Inferior parietal cortex (tissue), 1 donor: ENCODE results near the gene GALK1.
A peak's percentile ranks its signal among the peaks of the same experiment; 100 is the strongest.

Source experiments
- DNase-seq: peaks from one replicate; pipeline ENCODE4 v3.0.0-alpha.2; 2016; ENCODE audit errors: extremely low spot score

The GALK1 gene

DNA sequence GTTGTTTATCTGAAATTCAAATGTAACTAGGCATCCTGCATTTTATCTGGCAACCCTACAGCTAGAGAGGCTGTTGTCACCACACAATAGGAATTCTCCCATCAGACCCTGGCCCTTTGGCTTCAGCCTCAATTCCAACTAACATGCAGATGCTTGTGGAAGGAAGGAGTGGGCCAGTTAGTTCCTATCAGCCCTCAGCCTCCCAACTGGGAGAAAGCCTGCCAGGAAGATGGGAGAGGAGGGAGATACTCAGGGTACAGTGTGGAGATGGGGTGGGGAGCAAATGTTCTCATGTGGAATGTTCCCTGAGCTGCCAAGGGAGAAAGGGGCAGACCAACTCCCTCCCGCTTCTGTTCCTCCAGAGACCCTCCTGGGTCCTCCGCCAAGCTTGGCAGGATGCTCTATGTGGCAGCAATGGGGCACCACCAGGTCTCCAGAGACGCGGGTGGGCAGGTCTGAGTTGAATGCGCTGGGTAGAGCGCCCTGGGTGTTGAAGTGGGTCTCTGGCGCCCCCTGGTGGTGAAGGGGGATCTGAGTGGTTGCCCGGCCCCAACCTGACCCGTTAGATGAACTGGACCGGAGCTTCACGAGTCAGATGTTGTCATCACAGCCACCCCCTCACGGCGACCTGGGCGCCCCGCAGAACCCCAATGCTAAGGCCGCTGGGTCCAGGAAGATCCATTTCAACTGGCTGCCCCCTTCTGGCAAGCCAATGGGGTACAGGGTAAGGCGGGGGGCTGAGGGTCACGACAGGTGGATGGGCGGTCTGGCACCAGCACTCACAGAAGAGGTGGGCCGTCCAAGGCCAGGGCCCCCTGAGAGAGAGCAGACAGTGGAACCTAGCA, 15.2 kb downstream of the GALK1 start:
- DNase-seq, result peak; percentile 86

DNA sequence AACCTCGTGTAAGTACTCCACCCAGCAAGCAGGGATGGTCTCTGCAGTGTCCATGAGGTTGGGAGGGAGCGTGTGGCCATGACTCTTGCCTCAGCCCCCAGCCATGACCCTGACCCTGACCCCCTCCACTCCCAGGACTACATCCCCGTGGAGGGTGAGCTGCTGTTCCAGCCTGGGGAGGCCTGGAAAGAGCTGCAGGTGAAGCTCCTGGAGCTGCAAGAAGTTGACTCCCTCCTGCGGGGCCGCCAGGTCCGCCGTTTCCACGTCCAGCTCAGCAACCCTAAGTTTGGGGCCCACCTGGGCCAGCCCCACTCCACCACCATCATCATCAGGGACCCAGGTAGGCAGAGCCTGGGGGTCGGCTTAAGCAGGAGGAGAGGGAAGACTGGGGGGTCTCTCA, 16.3 kb downstream of the GALK1 start:
- DNase-seq, result no peak

DNA sequence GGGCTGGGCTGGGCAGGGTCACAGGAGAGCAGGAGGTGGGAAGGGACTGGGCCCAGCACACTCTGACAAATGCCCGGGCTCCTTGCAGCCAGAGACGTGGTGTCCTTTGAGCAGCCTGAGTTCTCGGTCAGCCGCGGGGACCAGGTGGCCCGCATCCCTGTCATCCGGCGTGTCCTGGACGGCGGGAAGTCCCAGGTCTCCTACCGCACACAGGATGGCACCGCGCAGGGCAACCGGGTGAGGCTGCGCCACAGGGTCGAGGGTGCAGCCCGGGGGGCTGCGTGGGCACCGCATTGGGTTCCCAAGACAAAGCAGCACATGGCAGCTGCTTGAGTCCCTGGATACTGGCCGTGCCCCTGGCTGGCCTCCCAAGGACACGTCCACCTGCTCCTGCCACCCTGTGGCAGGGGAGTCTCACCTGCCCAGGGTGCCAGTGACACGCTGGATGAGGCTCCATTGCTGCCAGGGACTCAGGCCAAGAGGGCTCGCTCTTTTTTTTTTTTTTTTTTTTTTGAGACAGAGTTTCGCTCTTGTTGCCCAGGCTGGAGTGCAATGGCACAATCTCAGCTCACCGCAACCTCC, 21.3 kb downstream of the GALK1 start:
- DNase-seq, result no peak

DNA sequence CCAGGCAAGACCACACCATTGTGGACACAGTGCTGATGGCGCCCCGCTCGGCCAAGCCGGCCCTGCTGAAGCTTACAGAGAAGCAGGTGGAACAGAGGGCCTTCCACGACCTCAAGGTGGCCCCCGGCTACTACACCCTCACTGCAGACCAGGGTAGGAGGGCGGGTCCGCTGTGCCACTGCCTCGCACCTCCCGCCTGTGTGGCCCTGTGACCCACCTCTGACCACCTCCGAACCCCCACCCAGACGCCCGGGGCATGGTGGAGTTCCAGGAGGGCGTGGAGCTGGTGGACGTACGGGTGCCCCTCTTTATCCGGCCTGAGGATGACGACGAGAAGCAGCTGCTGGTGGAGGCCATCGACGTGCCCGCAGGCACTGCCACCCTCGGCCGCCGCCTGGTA, 22.7 kb downstream of the GALK1 start:
- no peak for DNase-seq

DNA sequence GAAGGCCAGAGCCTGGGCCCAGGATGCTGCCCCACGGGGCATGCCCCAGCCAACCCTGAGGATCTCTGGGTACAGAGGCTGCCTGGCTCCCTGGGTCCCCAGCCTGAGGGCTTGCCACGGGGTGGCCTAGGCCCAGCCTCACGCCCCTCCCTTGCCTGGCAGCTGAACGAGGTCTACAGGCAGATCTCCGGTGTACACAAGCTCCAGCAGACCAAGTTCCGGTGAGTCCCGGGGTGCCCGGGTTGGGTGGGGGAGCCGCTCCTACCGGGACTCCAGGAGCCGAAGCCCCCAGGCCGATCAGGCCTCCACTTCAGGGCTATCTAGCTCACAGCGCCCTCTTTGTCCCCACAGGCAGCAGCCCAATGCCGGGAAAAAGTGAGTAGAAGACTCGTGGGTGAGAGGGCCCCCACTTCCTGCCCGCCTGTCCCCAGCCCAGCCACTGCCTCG, 24.3 kb downstream of the GALK1 start:
- DNase-seq, result no peak

DNA sequence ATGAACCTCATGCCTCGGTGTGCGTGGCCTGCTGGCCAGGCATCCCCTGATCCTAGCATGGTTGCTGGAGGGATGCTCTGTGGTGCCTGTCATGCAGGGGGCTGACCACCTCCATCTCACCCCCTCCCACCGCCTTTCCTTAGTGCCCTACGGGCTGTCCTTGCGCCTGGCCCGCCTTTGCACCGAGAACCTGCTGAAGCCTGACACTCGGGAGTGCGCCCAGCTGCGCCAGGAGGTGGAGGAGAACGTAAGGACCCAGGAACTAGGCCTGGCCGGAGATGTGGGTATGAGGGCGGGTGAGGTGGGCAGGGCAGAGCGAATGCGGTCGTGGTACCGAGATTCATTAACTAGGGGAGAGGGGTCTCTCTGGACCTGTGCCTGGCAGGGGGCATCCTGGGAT, 24.8 kb downstream of the GALK1 start:
- DNase-seq, result no peak

DNA sequence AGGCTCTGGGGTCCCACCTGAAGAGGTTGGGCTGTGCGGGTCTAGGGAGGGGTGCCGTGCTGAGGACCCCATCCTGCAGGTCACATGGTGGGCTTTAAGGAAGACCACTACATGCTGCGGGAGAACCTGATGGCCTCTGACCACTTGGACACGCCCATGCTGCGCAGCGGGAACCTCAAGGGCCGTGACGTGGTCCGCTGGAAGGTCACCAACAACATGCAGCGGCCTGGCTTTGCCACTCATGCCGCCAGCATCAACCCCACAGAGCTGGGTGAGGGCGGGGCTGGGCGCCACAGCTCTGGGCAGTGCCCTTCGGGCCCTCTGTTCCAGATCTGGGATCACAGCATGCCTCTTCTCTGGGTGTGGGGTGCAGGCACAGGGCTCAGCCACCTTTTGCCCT, 25.2 kb downstream of the GALK1 start:
- DNase-seq, result no peak

DNA sequence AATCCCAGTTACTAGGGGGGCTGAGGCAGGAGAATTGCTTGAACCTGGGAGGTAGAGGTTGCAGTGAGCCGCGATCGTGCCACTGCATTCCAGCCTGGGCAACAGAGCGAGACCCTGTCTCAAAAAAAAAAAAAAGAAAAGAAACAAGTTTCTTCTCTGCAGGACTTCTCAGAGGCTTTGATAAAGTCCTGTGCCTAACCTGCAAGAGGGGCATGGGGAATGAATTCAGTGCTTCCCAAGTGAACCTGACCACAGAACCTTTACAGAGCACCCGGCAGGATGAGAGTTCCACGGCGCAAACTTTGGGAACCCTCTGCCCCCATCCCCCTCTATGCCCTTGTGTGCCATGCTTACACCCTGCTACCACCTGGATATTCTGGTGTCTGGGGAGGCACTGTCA, 25.8 kb downstream of the GALK1 start:
- no peak for DNase-seq

DNA sequence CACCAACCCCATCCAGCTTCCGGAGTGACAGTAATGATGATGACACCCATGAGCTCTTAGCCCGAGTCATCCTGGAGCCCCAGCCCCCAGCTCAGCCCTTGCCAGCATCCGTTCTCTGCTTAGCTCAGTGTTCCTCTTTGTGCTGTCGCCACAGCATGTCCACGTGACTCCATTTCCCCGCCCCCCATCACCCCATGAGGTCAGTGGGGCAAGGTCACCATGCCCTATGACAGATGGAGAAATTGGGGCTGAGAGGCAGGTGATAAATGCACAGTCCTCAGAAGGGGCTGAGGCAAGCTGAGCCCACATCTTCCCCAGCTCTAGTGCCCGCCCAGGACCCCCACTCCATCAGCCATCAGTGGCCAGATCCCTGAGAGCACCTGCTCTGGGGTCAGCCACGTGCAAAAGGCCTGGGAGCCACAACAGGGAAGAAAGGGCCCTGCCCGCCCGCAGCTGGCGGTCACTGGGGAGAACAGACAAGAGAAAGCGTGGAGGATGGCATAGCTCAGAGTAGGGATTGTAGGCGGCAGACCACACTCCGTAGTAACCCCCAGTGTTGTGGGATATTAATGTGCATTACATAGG, 26.7 kb downstream of the GALK1 start:
- DNase-seq, result no peak

DNA sequence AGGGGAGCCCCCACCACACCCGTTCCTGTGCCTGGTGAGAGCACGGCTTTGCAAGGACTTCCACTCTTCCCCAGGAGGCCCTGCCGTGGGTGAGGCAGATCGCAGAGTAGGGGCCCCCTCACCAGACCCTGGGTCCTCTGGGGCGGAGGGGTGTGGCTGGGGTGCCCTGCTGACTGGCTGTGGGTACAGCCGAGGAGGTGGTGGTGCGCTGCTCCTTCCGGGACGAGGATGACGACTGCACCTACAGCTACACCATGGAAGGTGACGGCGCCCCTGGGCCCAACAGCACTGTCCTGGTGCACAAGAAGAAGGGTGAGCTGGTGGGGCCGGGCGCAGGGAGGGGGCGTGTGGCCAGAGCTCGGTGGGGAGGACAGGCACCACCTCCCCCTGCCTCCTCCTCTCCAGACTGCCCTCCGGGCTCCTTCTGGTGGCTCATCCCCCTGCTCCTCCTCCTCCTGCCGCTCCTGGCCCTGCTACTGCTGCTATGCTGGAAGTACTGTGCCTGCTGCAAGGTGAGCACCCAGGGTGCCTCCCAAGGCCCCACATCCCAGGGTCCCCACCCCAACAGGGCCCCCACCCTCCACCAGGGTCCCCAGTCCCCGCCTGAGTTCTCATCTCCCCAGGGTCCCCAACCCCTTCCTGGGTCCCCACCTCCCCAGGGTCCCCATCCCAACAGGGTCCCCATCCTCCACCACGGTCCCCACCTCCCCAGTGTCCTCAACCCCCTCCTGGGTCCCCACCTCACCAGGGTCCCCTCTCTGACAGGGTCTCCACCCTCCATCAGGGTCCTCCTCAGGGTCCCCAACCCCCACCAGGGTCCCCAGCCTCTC, 27.6 kb downstream of the GALK1 start:
- no peak for DNase-seq

DNA sequence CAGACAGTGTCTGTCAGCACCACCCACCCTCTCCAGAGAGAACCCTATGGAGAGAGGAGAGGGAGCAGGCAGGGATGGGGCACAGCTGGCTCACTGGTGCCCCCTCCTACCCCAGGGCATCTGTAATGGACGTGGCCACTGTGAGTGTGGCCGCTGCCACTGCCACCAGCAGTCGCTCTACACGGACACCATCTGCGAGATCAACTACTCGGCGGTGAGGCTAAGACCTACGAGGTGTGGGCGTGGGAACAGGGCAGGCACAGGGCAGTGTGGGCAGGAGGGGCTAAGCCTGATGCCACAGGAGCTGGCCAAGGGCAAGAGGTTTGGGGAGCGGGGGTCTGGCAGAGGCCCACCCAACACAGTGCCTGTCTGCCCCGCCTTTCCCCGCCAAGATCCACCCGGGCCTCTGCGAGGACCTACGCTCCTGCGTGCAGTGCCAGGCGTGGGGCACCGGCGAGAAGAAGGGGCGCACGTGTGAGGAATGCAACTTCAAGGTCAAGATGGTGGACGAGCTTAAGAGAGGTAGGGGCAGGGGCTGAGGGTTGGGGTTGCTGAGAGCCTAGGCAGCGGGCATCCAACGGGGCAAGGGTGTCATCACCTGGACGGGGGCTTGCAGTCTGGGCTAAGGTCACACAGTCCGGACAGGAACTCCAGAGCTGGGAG, 28.7 kb downstream of the GALK1 start:
- DNase-seq, result no peak

DNA sequence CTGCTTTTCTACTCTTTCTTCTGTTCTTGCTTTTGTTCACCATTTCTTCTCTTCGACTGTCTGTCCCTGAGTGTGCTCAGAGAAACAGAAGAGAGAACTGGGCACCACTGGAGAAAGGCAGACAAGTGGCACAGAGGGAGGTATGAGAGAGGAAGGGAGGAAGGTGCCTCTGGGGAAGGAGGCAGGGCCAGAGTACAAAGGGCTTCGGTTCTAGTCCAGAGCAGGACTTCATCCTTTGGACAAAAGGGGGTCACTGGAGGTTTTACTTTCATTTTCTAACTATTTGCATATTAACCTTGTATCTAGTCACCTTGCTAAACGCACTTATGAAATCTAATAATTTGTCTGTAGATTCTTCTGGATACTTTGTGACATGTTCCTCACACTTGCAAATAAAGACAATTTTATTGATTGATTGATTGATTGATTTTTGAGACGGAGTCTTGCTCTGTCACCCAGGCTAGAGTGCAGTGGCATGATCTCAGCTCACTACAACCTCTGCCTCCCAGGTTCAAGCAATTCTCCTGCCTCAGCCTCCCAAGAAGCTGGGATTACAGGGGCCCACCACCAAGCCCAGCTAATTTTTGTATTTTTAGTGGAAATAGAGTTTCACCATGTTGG, 30.2 kb downstream of the GALK1 start:
- no peak for DNase-seq

DNA sequence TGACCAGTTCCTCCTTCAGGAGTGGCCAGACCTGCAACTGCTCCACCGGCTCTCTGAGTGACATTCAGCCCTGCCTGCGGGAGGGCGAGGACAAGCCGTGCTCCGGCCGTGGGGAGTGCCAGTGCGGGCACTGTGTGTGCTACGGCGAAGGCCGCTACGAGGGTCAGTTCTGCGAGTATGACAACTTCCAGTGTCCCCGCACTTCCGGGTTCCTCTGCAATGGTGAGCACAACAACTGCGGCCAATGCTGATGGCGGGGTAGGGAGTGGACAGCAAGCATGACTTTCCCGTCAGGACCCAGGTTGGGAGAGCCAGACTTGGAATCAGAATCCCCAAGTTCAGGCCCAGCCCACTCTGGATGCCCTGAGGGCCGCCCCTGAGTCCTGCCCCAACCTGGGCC, 31.5 kb downstream of the GALK1 start:
- DNase-seq, result no peak

DNA sequence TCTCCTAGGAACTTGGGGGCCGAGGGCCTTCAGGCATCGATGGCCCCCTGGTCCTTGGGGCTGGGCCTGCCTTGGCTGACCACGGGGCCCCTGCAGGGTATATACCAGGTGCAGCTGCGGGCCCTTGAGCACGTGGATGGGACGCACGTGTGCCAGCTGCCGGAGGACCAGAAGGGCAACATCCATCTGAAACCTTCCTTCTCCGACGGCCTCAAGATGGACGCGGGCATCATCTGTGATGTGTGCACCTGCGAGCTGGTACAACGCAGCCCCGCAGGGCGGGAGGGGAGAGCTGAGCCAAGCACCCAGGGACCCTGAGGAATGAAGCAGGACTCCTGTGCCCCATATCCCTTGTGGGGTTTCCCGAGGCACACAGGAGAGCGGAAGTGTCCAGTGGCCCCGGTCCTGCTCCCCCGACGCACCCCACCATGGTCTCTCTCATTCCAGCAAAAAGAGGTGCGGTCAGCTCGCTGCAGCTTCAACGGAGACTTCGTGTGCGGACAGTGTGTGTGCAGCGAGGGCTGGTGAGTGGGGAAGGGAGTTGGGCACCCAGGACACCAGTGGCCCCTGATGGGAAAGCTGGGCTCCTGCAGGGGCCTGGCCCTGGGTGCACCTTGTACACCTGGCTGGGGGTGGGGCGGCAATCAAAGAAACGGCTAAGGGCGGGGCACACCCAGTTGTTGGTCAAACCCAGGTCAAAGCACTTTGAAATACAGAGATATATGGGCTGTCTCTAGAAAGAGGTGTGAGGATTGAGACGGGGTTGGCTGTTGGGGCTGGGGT, 33.1 kb downstream of the GALK1 start:
- DNase-seq, result no peak

DNA sequence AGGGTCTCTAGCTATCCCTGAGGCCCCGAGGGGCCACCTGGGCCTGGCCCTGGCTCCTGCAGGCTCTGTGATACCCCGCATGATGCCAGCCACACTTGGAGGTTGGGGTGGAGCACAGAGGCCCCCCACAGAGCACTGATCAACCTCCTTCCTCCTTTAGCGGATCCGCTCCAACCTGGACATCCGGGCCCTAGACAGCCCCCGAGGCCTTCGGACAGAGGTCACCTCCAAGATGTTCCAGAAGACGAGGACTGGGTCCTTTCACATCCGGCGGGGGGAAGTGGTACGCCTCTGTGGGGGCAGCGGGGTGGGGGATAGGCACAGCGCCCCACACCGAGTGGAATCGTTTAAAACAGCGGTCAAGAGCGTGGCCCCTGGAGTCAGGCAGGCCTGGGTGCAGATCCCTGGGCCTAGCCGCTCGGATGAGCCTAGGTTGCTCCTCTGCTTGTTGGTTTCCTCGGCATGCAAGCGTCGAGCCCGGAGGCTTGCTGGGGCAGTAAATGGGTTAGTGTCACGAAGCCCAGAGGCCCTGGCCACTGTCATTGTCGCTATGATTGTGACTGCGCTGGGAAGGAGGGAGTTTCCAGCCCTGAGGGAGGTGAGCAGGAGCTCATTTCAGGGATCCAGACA, 33.8 kb downstream of the GALK1 start:
- no peak for DNase-seq

DNA sequence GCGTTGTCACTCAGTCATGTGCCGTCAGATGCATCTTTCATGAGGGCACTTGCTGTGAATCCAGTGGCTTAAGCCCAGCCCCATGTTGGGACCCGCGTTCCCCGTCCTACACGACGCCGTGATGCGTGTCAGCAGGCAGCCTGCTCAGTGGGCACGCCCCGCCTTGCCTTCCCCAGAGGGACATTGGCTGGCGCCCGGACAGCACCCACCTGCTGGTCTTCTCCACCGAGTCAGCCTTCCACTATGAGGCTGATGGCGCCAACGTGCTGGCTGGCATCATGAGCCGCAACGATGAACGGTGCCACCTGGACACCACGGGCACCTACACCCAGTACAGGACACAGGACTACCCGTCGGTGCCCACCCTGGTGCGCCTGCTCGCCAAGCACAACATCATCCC, 34.9 kb downstream of the GALK1 start:
- no peak for DNase-seq

DNA sequence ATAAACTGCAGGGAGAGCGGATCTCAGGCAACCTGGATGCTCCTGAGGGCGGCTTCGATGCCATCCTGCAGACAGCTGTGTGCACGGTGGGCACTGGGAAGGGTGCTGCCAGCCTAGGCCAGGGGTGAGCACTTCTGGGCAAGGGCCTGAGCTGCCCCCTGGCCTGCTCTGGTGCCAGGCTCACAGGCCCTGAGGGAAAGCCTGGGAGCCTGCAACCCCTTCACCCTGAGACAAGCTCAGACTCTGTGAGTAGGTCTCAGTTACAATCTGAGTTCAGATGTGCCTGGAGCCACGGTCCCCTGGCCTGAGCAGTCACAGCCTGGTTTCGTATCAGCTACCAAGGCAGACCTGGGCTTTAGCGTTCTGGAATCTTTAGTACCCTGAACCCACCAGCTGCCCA, 35.6 kb downstream of the GALK1 start:
- no peak for DNase-seq

DNA sequence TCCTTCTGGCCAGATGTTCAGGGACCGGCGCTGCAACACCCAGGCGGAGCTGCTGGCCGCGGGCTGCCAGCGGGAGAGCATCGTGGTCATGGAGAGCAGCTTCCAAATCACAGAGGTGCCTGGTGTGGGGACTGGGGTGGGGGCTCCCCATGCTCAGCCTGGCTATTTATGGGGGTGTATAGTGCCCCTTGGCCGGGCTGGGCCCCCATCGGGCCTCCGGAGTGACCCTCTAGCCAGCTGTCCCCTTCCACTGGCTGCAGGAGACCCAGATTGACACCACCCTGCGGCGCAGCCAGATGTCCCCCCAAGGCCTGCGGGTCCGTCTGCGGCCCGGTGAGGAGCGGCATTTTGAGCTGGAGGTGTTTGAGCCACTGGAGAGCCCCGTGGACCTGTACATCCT, 37.6 kb downstream of the GALK1 start:
- DNase-seq, result no peak

DNA sequence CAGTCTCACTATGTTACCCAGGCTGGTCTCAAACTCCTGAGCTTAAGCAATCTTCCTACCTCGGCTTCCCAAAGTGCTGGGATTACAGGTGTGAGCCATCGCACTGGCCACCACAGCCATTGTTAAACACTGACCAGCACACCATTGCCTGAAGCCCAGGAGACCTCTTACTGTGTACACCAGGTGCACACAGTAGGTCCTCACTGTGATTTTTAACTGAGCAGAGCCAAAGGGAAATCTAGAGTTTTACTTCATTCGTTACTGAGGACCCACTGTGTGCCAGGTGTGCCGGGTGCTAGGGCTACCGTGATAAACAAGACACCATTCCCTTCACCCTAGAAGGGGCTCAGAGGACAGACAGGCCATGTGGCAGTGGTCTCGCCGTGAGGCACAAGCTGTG, 39.5 kb downstream of the GALK1 start:
- DNase-seq, result no peak
